Activated T-helper 9 cell treated with anti-CD3 and anti-CD28 coated beads, Interleukin-2, amount 50 U/mL, for 16 hours (primary cell): Measurements from ENCODE around the gene LHX3.

Experiments
- DNase-seq: peaks from one replicate; pipeline ENCODE4 v3.0.0-alpha.2; 2020; ENCODE audit warnings: low read depth

Gene LHX3

DNA sequence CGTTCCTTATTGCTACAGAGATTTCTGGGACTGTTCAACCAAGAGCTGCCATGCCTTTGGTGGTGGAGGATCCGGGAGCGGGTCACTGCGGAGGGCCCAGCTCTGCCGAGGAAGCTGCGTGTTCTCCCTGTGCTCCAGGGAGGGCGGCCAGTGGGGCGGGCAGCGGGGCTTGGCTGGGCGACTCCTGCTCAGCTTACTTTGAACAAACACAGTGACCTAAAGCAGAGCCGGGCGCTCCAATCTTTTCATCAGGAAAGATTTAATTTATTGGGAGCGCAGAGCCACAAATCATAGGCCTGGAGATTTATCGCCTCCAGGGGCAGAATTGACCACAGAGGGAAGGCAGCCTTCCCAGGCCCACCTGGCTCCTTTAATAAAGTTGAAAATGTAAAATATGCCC is 27.7 kb downstream of the LHX3 start:
- DNase-seq = no peak

- DNase-seq = no peak
Observed at GRCh38 chr9:136175616-136176197, 29.2 kb downstream of the LHX3 start.

DNA sequence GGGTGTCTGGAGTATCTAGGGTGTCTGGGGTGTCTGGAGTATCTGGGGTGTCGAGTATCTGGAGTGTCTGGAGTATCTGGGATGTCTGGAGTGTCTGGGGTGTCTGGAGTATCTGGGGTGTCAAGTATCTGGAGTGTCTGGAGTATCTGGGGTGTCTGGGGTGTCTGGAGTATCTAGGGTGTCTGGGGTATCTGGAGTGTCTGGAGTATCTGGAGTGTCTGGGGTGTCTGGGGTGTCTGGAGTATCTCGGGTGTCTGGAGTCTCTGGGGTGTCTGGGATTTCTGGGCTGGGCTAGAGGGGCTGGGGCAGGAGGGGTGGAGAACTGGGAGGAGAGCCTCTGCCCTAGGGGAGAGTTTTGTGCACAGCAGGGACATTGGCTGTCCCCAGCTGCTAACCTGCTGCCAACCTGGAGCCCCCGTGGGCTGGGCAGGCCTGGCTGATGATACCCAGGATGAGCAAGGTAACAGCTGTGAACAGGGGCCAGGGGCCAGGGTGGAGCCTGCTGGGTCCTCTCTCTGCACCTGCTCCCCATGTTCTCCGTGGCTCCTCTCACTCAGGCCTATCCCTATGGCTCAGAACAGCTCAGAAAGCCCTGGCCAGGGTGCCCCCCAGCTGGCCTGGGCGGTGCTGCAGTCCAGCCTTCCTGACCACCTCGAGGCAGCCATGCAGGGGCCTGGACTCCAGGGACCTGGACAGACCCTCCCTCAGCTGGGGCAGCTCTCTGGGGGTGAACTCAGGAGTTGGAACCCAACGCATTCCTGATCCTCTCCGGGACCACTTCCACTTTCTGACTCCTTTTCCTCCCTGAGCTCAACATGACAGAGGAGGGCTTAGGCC is 29.9 kb downstream of the LHX3 start:
- DNase-seq = no peak

- DNase-seq = no peak
Observed at GRCh38 chr9:136173648-136174290, 31.2 kb downstream of the LHX3 start.

GRCh38 chr9:136172412-136173079 is 32.4 kb downstream of the LHX3 start:
- no peak for DNase-seq

GRCh38 chr9:136171801-136172411 is 33.0 kb downstream of the LHX3 start:
- no peak for DNase-seq

- DNase-seq = no peak
Observed at GRCh38 chr9:136171009-136171800, 33.7 kb downstream of the LHX3 start.

DNA sequence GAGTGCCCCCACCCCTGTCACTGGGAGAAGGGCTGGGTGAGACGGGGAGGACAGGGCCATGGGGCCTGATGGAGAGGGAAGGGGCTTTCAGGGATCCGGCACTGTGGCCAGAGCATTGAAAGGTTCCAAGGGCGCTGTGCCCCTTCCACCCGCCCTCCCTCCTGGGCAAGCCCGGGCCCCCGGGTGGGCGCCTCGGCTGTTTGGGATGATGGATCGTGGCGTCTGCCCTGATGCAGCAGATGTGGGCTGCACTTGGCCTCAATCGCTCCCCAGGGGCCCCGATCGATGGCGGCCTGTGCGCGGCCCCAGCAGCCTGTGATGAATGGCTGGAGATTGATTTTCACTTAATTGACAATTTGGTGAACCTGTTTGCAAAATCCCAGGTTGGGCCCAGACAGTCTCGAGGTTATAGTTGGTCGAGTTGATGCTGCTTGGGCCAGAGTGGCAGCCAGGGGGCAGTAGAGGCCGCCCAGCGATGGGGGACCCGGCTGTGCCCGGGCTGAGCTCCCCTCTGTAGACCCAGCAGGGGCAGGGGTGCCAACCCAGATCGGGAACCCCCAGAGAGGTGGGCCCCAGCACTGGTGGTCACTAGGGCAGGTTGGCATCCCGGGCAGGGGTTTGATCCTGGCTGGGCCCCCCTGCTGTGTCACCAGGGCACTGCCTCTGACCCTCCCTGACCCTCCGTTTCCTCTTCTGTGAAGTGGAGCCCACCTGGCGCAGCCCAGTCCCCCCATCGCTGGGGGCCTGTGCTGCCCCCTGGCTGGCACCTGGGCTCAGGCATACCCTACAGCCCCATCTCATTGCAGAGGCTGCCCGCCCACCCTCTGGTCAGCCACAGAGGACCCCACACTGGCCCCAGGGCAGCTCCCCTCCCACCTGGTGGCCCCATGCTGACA is 34.7 kb downstream of the LHX3 start:
- peak; percentile 12 for DNase-seq

- DNase-seq = no peak
Observed at GRCh38 chr9:136169495-136169894, 35.4 kb downstream of the LHX3 start.

DNA sequence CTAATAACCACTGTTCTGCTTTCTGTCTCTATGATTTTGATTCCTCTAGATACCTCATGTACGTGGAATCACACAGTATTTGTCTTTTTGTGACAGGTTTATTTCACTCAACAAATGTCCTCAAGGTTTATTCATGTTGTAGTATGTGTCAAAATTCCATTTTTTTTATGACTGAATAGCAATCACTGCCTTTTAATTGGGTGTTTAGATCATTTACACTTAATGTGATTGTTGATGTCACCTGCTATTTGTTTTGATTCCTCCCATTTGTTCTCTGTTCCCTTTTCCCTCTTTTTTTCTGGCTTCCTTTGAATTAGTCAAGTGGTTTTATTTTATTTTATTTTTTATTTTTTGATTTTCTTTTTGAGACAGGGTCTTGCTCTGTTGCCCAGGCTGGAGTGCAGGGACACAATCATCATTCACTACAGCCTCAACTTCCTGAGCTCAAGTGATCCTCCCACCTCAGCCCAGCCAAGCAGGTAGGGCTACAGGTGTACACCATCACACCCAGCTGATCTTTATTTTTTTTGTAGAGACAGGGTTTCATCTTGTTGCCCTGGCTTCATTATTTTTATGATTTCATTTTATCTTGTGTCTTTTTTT is 41.6 kb downstream of the LHX3 start:
- DNase-seq = no peak

DNA sequence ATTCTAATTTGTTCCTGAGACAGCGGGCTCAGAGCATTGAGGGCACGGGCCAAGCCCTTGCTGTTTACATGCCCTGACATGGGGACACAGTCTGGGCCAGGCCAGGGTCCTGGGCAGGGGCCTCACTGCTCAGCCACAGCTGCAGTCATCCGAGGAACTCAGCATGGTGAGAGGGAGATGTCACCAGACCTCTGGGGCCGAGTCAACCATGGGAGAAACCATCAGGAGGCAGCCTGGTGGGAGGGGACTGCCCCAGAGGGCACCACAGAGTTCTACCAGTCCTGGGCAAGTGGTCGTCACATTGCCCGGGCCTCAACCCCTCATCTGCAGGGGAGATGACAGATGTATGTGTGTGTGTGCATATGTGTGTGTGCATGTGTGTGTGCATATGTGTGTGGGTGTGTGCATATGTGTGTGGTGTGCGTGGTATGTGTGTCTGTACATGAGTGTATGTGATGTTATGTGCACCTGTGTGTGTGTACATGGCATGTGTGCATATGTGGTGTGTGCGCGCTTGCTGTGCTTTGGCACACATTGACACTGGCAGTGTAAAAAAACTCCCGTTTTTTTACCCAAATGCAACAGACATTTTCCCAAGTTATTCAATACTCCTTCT is 43.8 kb downstream of the LHX3 start:
- no peak for DNase-seq

DNA sequence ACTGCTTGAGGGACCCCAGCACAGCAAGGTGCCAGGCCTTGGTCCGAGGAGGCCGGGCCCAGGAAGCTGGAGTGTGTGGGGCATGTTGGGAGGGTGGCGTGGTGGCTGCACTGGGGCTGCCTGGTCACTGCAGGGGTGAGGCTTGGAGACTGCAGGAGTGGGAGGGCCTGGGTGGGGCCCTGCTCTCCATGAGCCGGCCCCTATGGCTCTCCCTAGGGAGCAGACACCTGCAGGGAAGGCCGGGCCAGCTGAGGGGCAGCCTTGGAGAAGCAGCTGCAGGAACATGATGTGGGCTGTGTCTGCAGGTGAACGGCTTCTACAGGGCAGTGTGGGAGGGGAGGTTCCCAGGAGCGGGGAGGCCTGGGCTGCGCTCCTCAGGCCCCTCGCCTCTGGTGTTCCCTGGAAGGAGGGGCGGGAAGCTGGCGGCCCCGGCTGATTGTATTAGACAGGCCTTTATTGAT is 44.5 kb downstream of the LHX3 start:
- DNase-seq = no peak

- DNase-seq = no peak
Observed at GRCh38 chr9:136159851-136160250, 45.1 kb downstream of the LHX3 start.

GRCh38 chr9:136157477-136158265 is 47.3 kb downstream of the LHX3 start:
- DNase-seq = no peak

DNA sequence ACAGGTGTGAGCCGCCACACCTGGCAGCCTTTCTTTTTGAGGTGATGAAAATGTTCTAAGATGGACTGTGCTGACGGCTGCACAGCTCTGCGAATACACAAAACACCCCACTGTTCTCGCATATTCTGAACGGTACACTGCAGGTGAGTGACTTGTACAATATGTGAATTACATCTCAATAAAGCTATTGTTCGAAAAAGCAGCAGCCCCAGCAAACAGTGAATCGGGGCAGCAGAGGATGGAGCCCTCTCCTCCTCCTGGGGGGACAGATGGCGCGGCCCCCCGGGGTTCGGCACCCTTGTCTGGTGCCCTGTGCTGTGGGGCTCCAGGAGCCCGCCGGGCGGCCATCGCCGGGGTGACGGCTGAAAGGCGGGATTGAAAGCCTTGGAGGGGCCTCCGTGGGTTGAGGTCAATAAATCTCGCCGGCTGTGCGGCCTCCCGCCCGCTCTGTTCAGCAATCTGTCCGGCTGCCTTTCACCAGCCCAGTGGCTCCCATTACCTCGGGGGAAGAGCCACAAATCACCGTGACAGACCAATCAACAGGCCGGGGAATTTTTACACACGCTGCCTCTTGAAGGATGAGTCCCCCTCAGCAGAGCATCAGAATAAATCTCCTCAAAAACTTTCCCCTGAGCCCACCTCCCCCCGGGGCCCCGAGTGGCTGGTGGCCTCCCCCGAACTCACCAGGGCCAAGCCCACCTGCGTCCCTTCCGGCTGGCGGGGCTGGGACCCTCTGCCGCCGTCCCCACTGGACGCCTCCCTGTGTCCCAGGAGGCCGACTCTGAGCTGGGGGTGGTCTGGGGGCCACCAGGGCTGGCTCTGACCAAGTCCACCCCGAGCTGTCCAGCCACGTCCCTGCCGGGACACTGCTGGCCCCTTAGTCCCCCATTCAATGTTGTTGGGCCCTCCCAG is 48.5 kb downstream of the LHX3 start:
- DNase-seq = no peak

DNA sequence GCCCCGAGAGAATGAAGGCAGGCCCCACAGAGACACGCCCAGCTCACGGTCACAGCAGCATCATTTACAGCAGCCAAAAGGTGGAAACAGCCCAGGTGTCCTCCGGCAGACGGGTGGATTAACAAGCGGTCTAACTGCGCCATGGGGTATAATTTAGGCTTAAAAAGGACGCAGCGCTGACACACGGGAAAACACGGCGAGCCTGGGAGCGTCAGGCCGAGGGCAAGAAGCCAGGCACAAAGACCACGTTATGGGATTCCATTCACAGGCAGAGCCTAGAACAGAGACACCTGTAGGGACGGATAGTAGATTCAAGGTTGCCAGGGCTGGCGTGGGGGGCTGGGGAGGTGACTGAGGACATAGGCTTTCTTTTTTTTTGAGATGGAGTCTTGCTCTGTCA is 49.4 kb downstream of the LHX3 start:
- DNase-seq = no peak

DNA sequence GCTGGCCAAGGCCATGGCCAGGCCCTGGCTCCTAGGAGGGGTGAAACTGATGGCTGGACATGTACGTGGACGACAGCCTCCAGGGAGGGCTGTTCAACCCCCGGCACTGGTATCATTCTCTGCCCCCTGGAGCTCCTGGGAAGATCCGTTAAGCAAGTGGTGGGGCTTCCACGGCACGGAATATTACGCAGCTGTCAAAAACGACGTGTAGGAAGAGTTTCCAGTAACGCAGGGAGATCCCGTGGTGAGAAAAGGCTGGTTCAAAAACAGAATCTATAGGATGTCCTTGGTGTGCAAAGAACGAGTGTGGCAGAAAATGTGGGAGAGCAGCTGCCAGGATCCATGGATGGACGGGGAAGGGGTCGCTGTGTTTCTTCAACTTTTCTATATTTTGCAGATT is 50.0 kb downstream of the LHX3 start:
- no peak for DNase-seq
